GM12878 (cell line): ENCODE measurements around the gene PDZRN3. TPM values are rescaled to one million over a fixed set of nuclear protein-coding genes. Genes with fewer than 3 reads are reported as not detected.

ENCODE experiments used
- ATAC-seq: fragments of 200-7000 bp; cut with Tn5 transposase; 3 replicates; pipeline ENCODE4 v1.9.1; 2020; ENCODE audit warnings: mild to moderate bottlenecking, moderate library complexity
- BruUV-seq: library from RNA; stranded (reverse); fragments of 400-500 nt; replicated peaks from 2 replicates; lab custom pipeline; 2021; lab: Mats Ljungman, UMichigan
- CTCF ChIA-PET: fragments of 300-600 bp; sonication (Branson Sonifier 250); formaldehyde crosslinking; extraction: SDS; loops from one replicate; lab custom pipeline; 2021; ENCODE audit warnings: inconsistent platforms; lab: Yijun Ruan, JAX
- POLR2A ChIA-PET: fragments of 350-600 bp; formaldehyde crosslinking; extraction: SDS; loops from one replicate; lab custom pipeline; 2021; ENCODE audit warnings: inconsistent platforms; lab: Charles Lee
- RAD21 ChIA-PET: fragments of 300-600 bp; sonication (Branson Sonifier 250); formaldehyde crosslinking; loops from one replicate; lab custom pipeline; 2023; ENCODE audit warnings: antibody characterized with exemption; ENCODE audit not compliant: unreplicated experiment; lab: Charles Lee
- SMC1A ChIA-PET: fragments of 300-600 bp; sonication (Branson Sonifier 250); formaldehyde crosslinking; loops from one replicate; lab custom pipeline; 2023; ENCODE audit not compliant: unreplicated experiment, uncharacterized antibody; lab: Charles Lee
- DNase-seq: peaks from one replicate; pipeline ENCODE4 v3.0.0-alpha.2; 2011; ENCODE audit warnings: low read depth, low spot score
- FAIRE-seq: peaks from 3 replicates; lab custom pipeline; 2011; peaks lifted over from hg19 to GRCh38; lab: Jason Lieb, UNC
- H2AFZ ChIP-seq: 2 replicates; pipeline ENCODE4 v1.6.0; 2011; ENCODE audit warnings: low read depth, low read length, control low read depth; ENCODE audit not compliant: control insufficient read depth
- H3K27ac ChIP-seq: 2 replicates; pipeline ENCODE4 v1.5.1; 2011; ENCODE audit warnings: control low read depth; ENCODE audit not compliant: control insufficient read depth, insufficient read depth
- H3K27me3 ChIP-seq, 2 experiments: replicated peaks in 1 of 2; 2 replicates each; pipeline versions ENCODE4 v1.6.0 to v1.6.1; 2011; ENCODE audit warnings: low read length in 1 of 2; ENCODE audit not compliant: control insufficient read depth in 2 of 2, insufficient read depth in 2 of 2
- H3K36me3 ChIP-seq, 2 experiments: 2 replicates each; pipeline ENCODE4 v1.5.1; 2011; ENCODE audit warnings: low read length in 1 of 2; ENCODE audit not compliant: control insufficient read depth in 2 of 2, insufficient read depth in 2 of 2
- H3K4me1 ChIP-seq: 2 replicates; pipeline ENCODE4 v1.6.1; 2011; ENCODE audit warnings: mild to moderate bottlenecking, low read length, moderate library complexity, mixed read lengths; ENCODE audit not compliant: control insufficient read depth, insufficient read depth
- H3K4me2 ChIP-seq: 2 replicates; pipeline ENCODE4 v1.6.0; 2011; ENCODE audit warnings: control low read depth; ENCODE audit not compliant: control insufficient read depth, insufficient read depth
- H3K4me3 ChIP-seq: fragments of 200-600 bp; sonication (generic); 2 replicates; pipeline ENCODE4 v1.5.1; 2016
- H3K79me2 ChIP-seq: 2 replicates; pipeline ENCODE4 v1.6.0; 2011; ENCODE audit warnings: low read length; ENCODE audit not compliant: control insufficient read depth, insufficient read depth
- H3K9ac ChIP-seq: 2 replicates; pipeline ENCODE4 v1.8.0; 2011; ENCODE audit warnings: low read length, control low read depth, mixed read lengths; ENCODE audit not compliant: control insufficient read depth, insufficient read depth
- H3K9me3 ChIP-seq: replicated peaks from 3 replicates; pipeline ENCODE4 v1.5.1; 2011; ENCODE audit warnings: mild to moderate bottlenecking, low read length; ENCODE audit not compliant: control insufficient read depth, insufficient read depth
- H4K20me1 ChIP-seq: 2 replicates; pipeline ENCODE4 v1.6.0; 2011; ENCODE audit not compliant: control insufficient read depth, insufficient read depth
- ASH2L ChIP-seq: fragments of 300-600, 200-600 bp; sonication (generic); IDR thresholded peaks from 2 replicates; pipeline ENCODE4 v1.6.1; 2017; ENCODE audit warnings: low read depth, mild to moderate bottlenecking, borderline replicate concordance
- EZH2 ChIP-seq: IDR thresholded peaks from 2 replicates; pipeline ENCODE4 v1.6.1; 2012; ENCODE audit warnings: low read depth, mild to moderate bottlenecking, control low read depth, inconsistent platforms, low read length, borderline replicate concordance; ENCODE audit not compliant: control insufficient read depth
- FOXK2 ChIP-seq: fragments of 450-650 bp; IDR thresholded peaks from 2 replicates; pipeline ENCODE4 v1.6.1; 2017; ENCODE audit warnings: mild to moderate bottlenecking, moderate library complexity
- JUND ChIP-seq: IDR thresholded peaks from 2 replicates; pipeline ENCODE4 v1.6.1; 2012; ENCODE audit warnings: low read depth, mild to moderate bottlenecking, low read length, improper control_type of control experiment, moderate library complexity
- MTA3 ChIP-seq: IDR thresholded peaks from 2 replicates; pipeline ENCODE4 v1.6.1; 2012; ENCODE audit warnings: low read length, inconsistent platforms, borderline replicate concordance
- MYC ChIP-seq: IDR thresholded peaks from 2 replicates; pipeline ENCODE4 v1.6.1; 2011; ENCODE audit warnings: mild to moderate bottlenecking, low read length, moderate library complexity, inconsistent platforms; ENCODE audit not compliant: insufficient read depth, insufficient replicate concordance, insufficient read length, severe bottlenecking
- NBN ChIP-seq: fragments of 450-650 bp; IDR thresholded peaks from 2 replicates; pipeline ENCODE4 v1.6.1; 2016
- TARDBP ChIP-seq: IDR thresholded peaks from 2 replicates; pipeline ENCODE4 v1.6.1; 2016; ENCODE audit warnings: borderline replicate concordance
- WGBS: methylation state at CpG from one replicate; pipeline ENCODE4 v1.1.6; 2016; ENCODE audit warnings: low lambda C conversion rate; ENCODE audit not compliant: insufficient replicate concordance, insufficient coverage; ENCODE audit errors: missing lambda C conversion rate; 5-methylcytosine and 5-hydroxymethylcytosine counted together
- in situ Hi-C: fragments of 300-500 bp; cut with MboI; formaldehyde crosslinking; loops from 9 replicates; pipeline ENCODE4 v1.14.3; 2018; ENCODE audit warnings: mixed read lengths
- intact Hi-C: fragments of 100-400 bp; cut with micrococcal nuclease; formaldehyde crosslinking; loops from one replicate; pipeline ENCODE4 v1.14.2; 2022; ENCODE audit not compliant: unreplicated experiment
- polyA plus RNA-seq, 11 experiments: library from polyadenylated mRNA; depleted of rRNA in 4 of 11; unstranded in 6 of 11; stranded (reverse) in 5 of 11; fragments of >200 nt; fragmentation: Nextera tagmentation in 4 of 11; fragmentation: Illumina TruSeq in 1 of 11; extraction: Ambion mirVana in 4 of 11; extraction: Trizol in 1 of 11; gene quantifications; 1 replicate in 1 of 11; 2 replicates in 10 of 11; pipeline versions ENCODE4 v1.2.1 to v1.2.3, GENCODE V29; 2011 to 2016; ENCODE audit warnings: inconsistent platforms in 2 of 11, missing spikeins in 2 of 11, low read depth in 1 of 11
- total RNA-seq, 4 experiments: library from RNA; depleted of rRNA in 3 of 4; stranded (reverse); fragments of >200 nt in 3 of 4; fragmentation: Illumina TruSeq in 1 of 4; extraction: Trizol in 1 of 4; gene quantifications; 2 replicates each; pipeline versions ENCODE4 v1.2.1 to v1.2.3, GENCODE V29; 2013 to 2021
- TF ChIP-seq, protein P1 (sequence below): fragments of 450-650 bp; IDR thresholded peaks from 2 replicates; pipeline ENCODE4 v1.6.1; 2017; ENCODE audit warnings: low read depth, mild to moderate bottlenecking, moderate library complexity

The PDZRN3 gene
- total and polyA plus RNA-seq, 10 of the 15 experiments (the other 5 are each of a cell fraction or from before 2014, with no cell fraction given), result 0.07 to 0.37 (median 0.12) TPM; not detected in 6

DNA sequence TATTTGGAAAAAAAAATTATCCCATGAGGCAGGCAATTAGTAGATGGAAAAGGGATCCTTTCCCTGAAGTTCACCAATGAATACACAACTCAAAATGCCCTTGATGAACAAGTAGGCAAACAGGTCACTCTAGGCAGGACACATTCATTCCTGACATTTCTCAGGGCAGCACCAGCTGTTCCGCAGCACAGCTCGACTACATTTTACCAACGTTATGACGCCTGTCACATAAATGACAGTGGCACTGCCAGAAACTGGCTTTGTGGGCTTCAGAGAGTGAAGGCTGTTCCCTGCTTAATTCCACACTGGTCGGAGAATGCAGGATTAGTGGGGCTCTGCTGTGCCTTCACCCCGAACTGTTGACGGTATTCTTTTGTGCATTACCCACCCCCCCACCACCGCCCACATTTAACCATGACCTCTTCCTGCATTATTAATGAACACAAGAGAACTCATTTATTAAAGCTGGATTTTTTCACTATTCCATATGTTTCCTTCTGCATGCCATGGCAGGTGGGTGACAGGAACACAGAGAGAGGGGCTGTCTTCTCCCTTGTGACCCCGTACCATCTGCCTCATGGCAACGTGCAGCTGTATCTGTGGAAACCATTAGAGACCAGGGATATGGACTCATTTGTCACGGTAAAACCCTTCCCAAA is 197.6 kb downstream of the PDZRN3 start:
- intact Hi-C loops, result no loop called here
- CTCF ChIA-PET, result interaction anchor here (0.9 kb wide), 1 partner anchor 75 kb away, joined by 3 read pairs; no protein-coding TSS in a partner anchor
- in situ Hi-C loops, result no loop called here

More for the DNA sequence above, 197.6 kb downstream of the PDZRN3 start:
- no peak overlapping the region for H3K4me3 ChIP-seq
- H3K36me3 ChIP-seq, result no peaks in the 10 kb centered on the region
- H2AFZ ChIP-seq, result no peak overlapping the region
- BruUV-seq, result no TSS peak
- no peak for FAIRE-seq
- no peak overlapping the region for H3K27ac ChIP-seq
- SMC1A ChIA-PET, result interaction anchor here (1.0 kb wide), 1 partner anchor 69 kb away, joined by 4 read pairs; no protein-coding TSS in a partner anchor
- H3K9me3 ChIP-seq, result no peaks in the 10 kb centered on the region
- ATAC-seq, result no peak
- WGBS, result 52% methylated on average over 11 of the region's 11 CpGs
- TF ChIP-seq ASH2L, result no peak
- no peak for TF ChIP-seq EZH2
- no peak for TF ChIP-seq JUND
- TF ChIP-seq, protein P1, sequence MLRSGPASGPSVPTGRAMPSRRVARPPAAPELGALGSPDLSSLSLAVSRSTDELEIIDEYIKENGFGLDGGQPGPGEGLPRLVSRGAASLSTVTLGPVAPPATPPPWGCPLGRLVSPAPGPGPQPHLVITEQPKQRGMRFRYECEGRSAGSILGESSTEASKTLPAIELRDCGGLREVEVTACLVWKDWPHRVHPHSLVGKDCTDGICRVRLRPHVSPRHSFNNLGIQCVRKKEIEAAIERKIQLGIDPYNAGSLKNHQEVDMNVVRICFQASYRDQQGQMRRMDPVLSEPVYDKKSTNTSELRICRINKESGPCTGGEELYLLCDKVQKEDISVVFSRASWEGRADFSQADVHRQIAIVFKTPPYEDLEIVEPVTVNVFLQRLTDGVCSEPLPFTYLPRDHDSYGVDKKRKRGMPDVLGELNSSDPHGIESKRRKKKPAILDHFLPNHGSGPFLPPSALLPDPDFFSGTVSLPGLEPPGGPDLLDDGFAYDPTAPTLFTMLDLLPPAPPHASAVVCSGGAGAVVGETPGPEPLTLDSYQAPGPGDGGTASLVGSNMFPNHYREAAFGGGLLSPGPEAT, result no peak
- no peak for TF ChIP-seq NBN
- TF ChIP-seq FOXK2, result no peak
- TF ChIP-seq MYC, result no peak
- TF ChIP-seq TARDBP, result no peak
- TF ChIP-seq MTA3, result no peak
- DNase-seq, result no peak
- no peaks in the 10 kb centered on the region for H3K27me3 ChIP-seq
- H3K4me2 ChIP-seq, result no peak overlapping the region
- H3K9ac ChIP-seq, result no peak overlapping the region
- RAD21 ChIA-PET, result no interaction called here
- no peaks in the 10 kb centered on the region for H3K4me1 ChIP-seq
- H4K20me1 ChIP-seq, result no peaks in the 10 kb centered on the region
- POLR2A ChIA-PET, result no interaction called here
- H3K79me2 ChIP-seq, result no peaks in the 10 kb centered on the region
